GM12878 (cell line): ENCODE results near the gene GSTO1. TPM values are rescaled to one million over a fixed set of nuclear protein-coding genes. Genes with fewer than 3 reads are reported as not detected.

ENCODE experiments used
- ATAC-seq: fragments of 200-7000 bp; cut with Tn5 transposase; 3 replicates; pipeline ENCODE4 v1.9.1; 2020; ENCODE audit warnings: mild to moderate bottlenecking, moderate library complexity
- BruUV-seq: library from RNA; stranded (reverse); fragments of 400-500 nt; replicated peaks from 2 replicates; lab custom pipeline; 2021; lab: Mats Ljungman, UMichigan
- CTCF ChIA-PET: fragments of 300-600 bp; sonication (Branson Sonifier 250); formaldehyde crosslinking; extraction: SDS; loops from one replicate; lab custom pipeline; 2021; ENCODE audit warnings: inconsistent platforms; lab: Yijun Ruan, JAX
- POLR2A ChIA-PET: fragments of 350-600 bp; formaldehyde crosslinking; extraction: SDS; loops from one replicate; lab custom pipeline; 2021; ENCODE audit warnings: inconsistent platforms; lab: Charles Lee
- RAD21 ChIA-PET: fragments of 300-600 bp; sonication (Branson Sonifier 250); formaldehyde crosslinking; loops from one replicate; lab custom pipeline; 2023; ENCODE audit warnings: antibody characterized with exemption; ENCODE audit not compliant: unreplicated experiment; lab: Charles Lee
- SMC1A ChIA-PET: fragments of 300-600 bp; sonication (Branson Sonifier 250); formaldehyde crosslinking; loops from one replicate; lab custom pipeline; 2023; ENCODE audit not compliant: unreplicated experiment, uncharacterized antibody; lab: Charles Lee
- DNase-seq: peaks from one replicate; pipeline ENCODE4 v3.0.0-alpha.2; 2011; ENCODE audit warnings: low read depth, low spot score
- FAIRE-seq: peaks from 3 replicates; lab custom pipeline; 2011; peaks lifted over from hg19 to GRCh38; lab: Jason Lieb, UNC
- H2AFZ ChIP-seq: 2 replicates; pipeline ENCODE4 v1.6.0; 2011; ENCODE audit warnings: low read depth, low read length, control low read depth; ENCODE audit not compliant: control insufficient read depth
- H3K27ac ChIP-seq: 2 replicates; pipeline ENCODE4 v1.5.1; 2011; ENCODE audit warnings: control low read depth; ENCODE audit not compliant: control insufficient read depth, insufficient read depth
- H3K27me3 ChIP-seq, 2 experiments: replicated peaks in 1 of 2; 2 replicates each; pipeline versions ENCODE4 v1.6.0 to v1.6.1; 2011; ENCODE audit warnings: low read length in 1 of 2; ENCODE audit not compliant: control insufficient read depth in 2 of 2, insufficient read depth in 2 of 2
- H3K36me3 ChIP-seq, 2 experiments: 2 replicates each; pipeline ENCODE4 v1.5.1; 2011; ENCODE audit warnings: low read length in 1 of 2; ENCODE audit not compliant: control insufficient read depth in 2 of 2, insufficient read depth in 2 of 2
- H3K4me1 ChIP-seq: 2 replicates; pipeline ENCODE4 v1.6.1; 2011; ENCODE audit warnings: mild to moderate bottlenecking, low read length, moderate library complexity, mixed read lengths; ENCODE audit not compliant: control insufficient read depth, insufficient read depth
- H3K4me2 ChIP-seq: 2 replicates; pipeline ENCODE4 v1.6.0; 2011; ENCODE audit warnings: control low read depth; ENCODE audit not compliant: control insufficient read depth, insufficient read depth
- H3K4me3 ChIP-seq: fragments of 200-600 bp; sonication (generic); 2 replicates; pipeline ENCODE4 v1.5.1; 2016
- H3K79me2 ChIP-seq: 2 replicates; pipeline ENCODE4 v1.6.0; 2011; ENCODE audit warnings: low read length; ENCODE audit not compliant: control insufficient read depth, insufficient read depth
- H3K9ac ChIP-seq: 2 replicates; pipeline ENCODE4 v1.8.0; 2011; ENCODE audit warnings: low read length, control low read depth, mixed read lengths; ENCODE audit not compliant: control insufficient read depth, insufficient read depth
- H3K9me3 ChIP-seq: replicated peaks from 3 replicates; pipeline ENCODE4 v1.5.1; 2011; ENCODE audit warnings: mild to moderate bottlenecking, low read length; ENCODE audit not compliant: control insufficient read depth, insufficient read depth
- H4K20me1 ChIP-seq: 2 replicates; pipeline ENCODE4 v1.6.0; 2011; ENCODE audit not compliant: control insufficient read depth, insufficient read depth
- BACH1 ChIP-seq: fragments of 450-650 bp; IDR thresholded peaks from 2 replicates; pipeline ENCODE4 v1.6.1; 2017; ENCODE audit warnings: mild to moderate bottlenecking, borderline replicate concordance
- CREM ChIP-seq: IDR thresholded peaks from 2 replicates; pipeline ENCODE4 v1.6.1; 2014; ENCODE audit warnings: antibody characterized with exemption, low read depth
- IKZF2 ChIP-seq, 2 experiments: fragments of 450-650 bp; IDR thresholded peaks; 2 replicates each; pipeline ENCODE4 v1.6.1; 2017; ENCODE audit warnings: mild to moderate bottlenecking in 2 of 2, moderate library complexity in 2 of 2
- KLF5 ChIP-seq: fragments of 450-650 bp; IDR thresholded peaks from 2 replicates; pipeline ENCODE4 v1.6.1; 2014; ENCODE audit warnings: mild to moderate bottlenecking; ENCODE audit not compliant: partially characterized antibody
- NBN ChIP-seq: fragments of 450-650 bp; IDR thresholded peaks from 2 replicates; pipeline ENCODE4 v1.6.1; 2016
- PAX5 ChIP-seq: IDR thresholded peaks from 2 replicates; pipeline ENCODE4 v1.6.1; 2011; ENCODE audit warnings: low read depth, low read length, borderline replicate concordance
- POLR2A ChIP-seq: IDR thresholded peaks from 2 replicates; pipeline ENCODE4 v1.6.1; 2011; ENCODE audit warnings: low read depth, mild to moderate bottlenecking, low read length
- POLR2AphosphoS5 ChIP-seq: IDR thresholded peaks from 2 replicates; pipeline ENCODE4 v1.6.1; 2011; ENCODE audit warnings: mild to moderate bottlenecking, low read length, inconsistent platforms
- RAD21 ChIP-seq: IDR thresholded peaks from 2 replicates; pipeline ENCODE4 v1.6.1; 2011; ENCODE audit warnings: mild to moderate bottlenecking, low read depth, low read length, moderate library complexity; ENCODE audit not compliant: insufficient read depth
- RBBP5 ChIP-seq: fragments of 200-600 bp; sonication (generic); conservative IDR thresholded peaks from 2 replicates; pipeline ENCODE4 v1.6.1; 2016
- RELA ChIP-seq: fragments of 450-650 bp; IDR thresholded peaks from 2 replicates; pipeline ENCODE4 v1.8.0; 2014; ENCODE audit warnings: borderline replicate concordance; ENCODE audit not compliant: partially characterized antibody
- RELB ChIP-seq: fragments of 450-650 bp; IDR thresholded peaks from 2 replicates; pipeline ENCODE4 v1.6.1; 2017; ENCODE audit warnings: low read depth, mild to moderate bottlenecking, moderate library complexity
- SMAD1 ChIP-seq: fragments of 450-650 bp; IDR thresholded peaks from 2 replicates; pipeline ENCODE4 v1.6.1; 2018; ENCODE audit warnings: mild to moderate bottlenecking, low read depth; ENCODE audit not compliant: partially characterized antibody
- SP1 ChIP-seq: IDR thresholded peaks from one replicate; pipeline ENCODE4 v1.6.1; 2011; ENCODE audit warnings: low read depth, low read length
- SRF ChIP-seq, 2 experiments: IDR thresholded peaks; 2 replicates each; pipeline ENCODE4 v1.6.1; 2011; ENCODE audit warnings: low read depth in 2 of 2, low read length in 2 of 2, mild to moderate bottlenecking in 1 of 2, moderate library complexity in 1 of 2
- SUPT20H ChIP-seq: IDR thresholded peaks from 2 replicates; pipeline ENCODE4 v1.6.1; 2011; ENCODE audit warnings: low read depth, mild to moderate bottlenecking, low read length, moderate library complexity, borderline replicate concordance; ENCODE audit not compliant: control insufficient read depth
- SUZ12 ChIP-seq: fragments of 200-600 bp; sonication (generic); IDR thresholded peaks from one replicate; pipeline ENCODE4 v1.6.1; 2018; ENCODE audit warnings: antibody characterized with exemption, mild to moderate bottlenecking; ENCODE audit not compliant: unreplicated experiment
- TARDBP ChIP-seq: IDR thresholded peaks from 2 replicates; pipeline ENCODE4 v1.6.1; 2016; ENCODE audit warnings: borderline replicate concordance
- WGBS: methylation state at CpG from one replicate; pipeline ENCODE4 v1.1.6; 2016; ENCODE audit warnings: low lambda C conversion rate; ENCODE audit not compliant: insufficient replicate concordance, insufficient coverage; ENCODE audit errors: missing lambda C conversion rate; 5-methylcytosine and 5-hydroxymethylcytosine counted together
- in situ Hi-C: fragments of 300-500 bp; cut with MboI; formaldehyde crosslinking; loops from 9 replicates; pipeline ENCODE4 v1.14.3; 2018; ENCODE audit warnings: mixed read lengths
- intact Hi-C: fragments of 100-400 bp; cut with micrococcal nuclease; formaldehyde crosslinking; loops from one replicate; pipeline ENCODE4 v1.14.2; 2022; ENCODE audit not compliant: unreplicated experiment
- polyA plus RNA-seq, 11 experiments: library from polyadenylated mRNA; depleted of rRNA in 4 of 11; unstranded in 6 of 11; stranded (reverse) in 5 of 11; fragments of >200 nt; fragmentation: Nextera tagmentation in 4 of 11; fragmentation: Illumina TruSeq in 1 of 11; extraction: Ambion mirVana in 4 of 11; extraction: Trizol in 1 of 11; gene quantifications; 1 replicate in 1 of 11; 2 replicates in 10 of 11; pipeline versions ENCODE4 v1.2.1 to v1.2.3, GENCODE V29; 2011 to 2016; ENCODE audit warnings: inconsistent platforms in 2 of 11, missing spikeins in 2 of 11, low read depth in 1 of 11
- total RNA-seq, 4 experiments: library from RNA; depleted of rRNA in 3 of 4; stranded (reverse); fragments of >200 nt in 3 of 4; fragmentation: Illumina TruSeq in 1 of 4; extraction: Trizol in 1 of 4; gene quantifications; 2 replicates each; pipeline versions ENCODE4 v1.2.1 to v1.2.3, GENCODE V29; 2013 to 2021
- TF ChIP-seq, protein P1 (sequence below): IDR thresholded peaks from 2 replicates; pipeline ENCODE4 v1.6.1; 2011; ENCODE audit warnings: mild to moderate bottlenecking, low read depth, low read length, moderate library complexity; ENCODE audit not compliant: insufficient replicate concordance
- TF ChIP-seq, protein P2 (sequence below): fragments of 150-350 bp; IDR thresholded peaks from 2 replicates; pipeline ENCODE4 v1.6.1; 2014; ENCODE audit warnings: mild to moderate bottlenecking, low read depth, low read length

Gene GSTO1
- total and polyA plus RNA-seq, 10 of the 15 experiments (the other 5 are each of a cell fraction or from before 2014, with no cell fraction given) = 53.1 to 197 (median 112) TPM

DNA sequence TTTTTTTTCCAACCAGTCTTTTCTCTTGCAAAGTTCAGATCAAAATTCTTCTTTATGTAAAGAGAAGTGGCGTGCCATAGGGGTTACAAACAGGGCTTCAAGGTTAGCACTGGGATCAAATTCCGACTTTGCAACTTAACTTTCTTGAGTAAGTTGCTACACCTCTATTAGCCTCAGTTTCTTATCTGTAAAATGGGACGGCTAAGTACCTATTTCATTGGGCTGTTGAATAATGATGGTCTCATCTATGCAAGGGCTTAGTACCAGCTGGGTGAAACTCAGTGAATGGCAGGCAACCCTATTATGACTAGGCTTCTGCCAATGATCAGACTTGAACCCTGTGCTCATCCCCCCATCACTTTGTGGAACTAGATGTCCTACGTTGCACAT lies 49.7 kb downstream of the GSTO1 start:
- BruUV-seq = no TSS peak
- POLR2A ChIA-PET = interaction anchor here (1.6 kb wide), 1 partner anchor 47 kb away, joined by 3 read pairs; no protein-coding TSS in a partner anchor
- H3K27me3 ChIP-seq = peaks cover 0 to 2% of the 10 kb centered on the region in 2 experiments; a peak in 1 of 4 replicates
- H3K27ac ChIP-seq = no peak overlapping the region
- H3K36me3 ChIP-seq = peaks cover 0 to 2% of the 10 kb centered on the region in 2 experiments; a peak in 1 of 4 replicates
- RAD21 ChIA-PET = interaction anchor here (1.0 to 9.0 kb wide), 4 partner anchors 11 to 47 kb away, joined by 3 to 137 read pairs (median 10); partner anchors contain the start of gene CFAP58
- 44% methylated on average over 4 of the region's 4 CpGs for WGBS
- peaks cover 26% of the 10 kb centered on the region for H3K4me1 ChIP-seq
- FAIRE-seq (no peak), DNase-seq (no peak), ATAC-seq (no peak)
- CTCF ChIA-PET = interaction anchor here (1.3 to 13.3 kb wide), 6 partner anchors 11 to 47 kb away, joined by 3 to 419 read pairs (median 23); partner anchors contain the start of genes CFAP58 and ITPRIP
- H2AFZ ChIP-seq = no peak overlapping the region
- no peaks in the 10 kb centered on the region; the same call in 2 of the 3 replicates for H3K9me3 ChIP-seq
- SMC1A ChIA-PET = interaction anchor here (1.9 to 7.3 kb wide), 3 partner anchors 9 to 45 kb away, joined by 7 to 187 read pairs (median 16); partner anchors contain the start of gene CFAP58
- no peak overlapping the region for H3K4me2 ChIP-seq
- in situ Hi-C loops = no loop called here
- TF ChIP-seq SRF (IDR thresholded peaks at IDR 0.05; ENCODE audit: low read depth in 2 of 2, low read length in 2 of 2) = no peak
- TF ChIP-seq BACH1 = no peak
- TF ChIP-seq SP1 = no peak
- TF ChIP-seq NBN = no peak
- TF ChIP-seq KLF5 = no peak
- no peak for TF ChIP-seq PAX5
- no peak for TF ChIP-seq RELA
- no peak for TF ChIP-seq RBBP5
- no peak for TF ChIP-seq IKZF2 (IDR thresholded peaks at IDR 0.05)
- no peak for TF ChIP-seq TARDBP
- no peak for TF ChIP-seq SMAD1
- TF ChIP-seq, protein P1, sequence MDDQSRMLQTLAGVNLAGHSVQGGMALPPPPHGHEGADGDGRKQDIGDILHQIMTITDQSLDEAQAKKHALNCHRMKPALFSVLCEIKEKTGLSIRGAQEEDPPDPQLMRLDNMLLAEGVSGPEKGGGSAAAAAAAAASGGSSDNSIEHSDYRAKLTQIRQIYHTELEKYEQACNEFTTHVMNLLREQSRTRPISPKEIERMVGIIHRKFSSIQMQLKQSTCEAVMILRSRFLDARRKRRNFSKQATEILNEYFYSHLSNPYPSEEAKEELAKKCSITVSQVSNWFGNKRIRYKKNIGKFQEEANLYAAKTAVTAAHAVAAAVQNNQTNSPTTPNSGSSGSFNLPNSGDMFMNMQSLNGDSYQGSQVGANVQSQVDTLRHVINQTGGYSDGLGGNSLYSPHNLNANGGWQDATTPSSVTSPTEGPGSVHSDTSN = no peak
- TF ChIP-seq POLR2AphosphoS5 = no peak
- no peak for TF ChIP-seq RELB
- no peak for TF ChIP-seq CREM
- TF ChIP-seq RAD21 = no peak
- no peak for TF ChIP-seq SUPT20H
- no peak for TF ChIP-seq SUZ12
- TF ChIP-seq POLR2A = no peak
- TF ChIP-seq, protein P2, sequence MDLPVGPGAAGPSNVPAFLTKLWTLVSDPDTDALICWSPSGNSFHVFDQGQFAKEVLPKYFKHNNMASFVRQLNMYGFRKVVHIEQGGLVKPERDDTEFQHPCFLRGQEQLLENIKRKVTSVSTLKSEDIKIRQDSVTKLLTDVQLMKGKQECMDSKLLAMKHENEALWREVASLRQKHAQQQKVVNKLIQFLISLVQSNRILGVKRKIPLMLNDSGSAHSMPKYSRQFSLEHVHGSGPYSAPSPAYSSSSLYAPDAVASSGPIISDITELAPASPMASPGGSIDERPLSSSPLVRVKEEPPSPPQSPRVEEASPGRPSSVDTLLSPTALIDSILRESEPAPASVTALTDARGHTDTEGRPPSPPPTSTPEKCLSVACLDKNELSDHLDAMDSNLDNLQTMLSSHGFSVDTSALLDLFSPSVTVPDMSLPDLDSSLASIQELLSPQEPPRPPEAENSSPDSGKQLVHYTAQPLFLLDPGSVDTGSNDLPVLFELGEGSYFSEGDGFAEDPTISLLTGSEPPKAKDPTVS = no peak
- no peak overlapping the region for H3K4me3 ChIP-seq
- H4K20me1 ChIP-seq = no peaks in the 10 kb centered on the region
- no peak overlapping the region for H3K9ac ChIP-seq
- intact Hi-C loops = no loop called here
- H3K79me2 ChIP-seq = no peaks in the 10 kb centered on the region
